Upper lobe of right lung (tissue), 1 donor: ENCODE measurements around the gene MRTFB. TPM values are rescaled to one million over a fixed set of nuclear protein-coding genes. Genes with fewer than 3 reads are reported as not detected.

ENCODE experiments used
- ATAC-seq: fragments of 200-7000 bp; cut with Tn5 transposase; one replicate; pipeline ENCODE4 v1.9.1; 2020; ENCODE audit warnings: mild to moderate bottlenecking, moderate library complexity
- DNase-seq: peaks from one replicate; pipeline ENCODE4 v3.0.0-alpha.2; 2020
- H3K27ac ChIP-seq: fragments of 200-600 bp; one replicate; pipeline ENCODE4 v1.8.0; 2022
- H3K27me3 ChIP-seq: fragments of 200-600 bp; one replicate; pipeline ENCODE4 v1.8.0; 2022; ENCODE audit warnings: mild to moderate bottlenecking
- H3K36me3 ChIP-seq: fragments of 200-600 bp; one replicate; pipeline ENCODE4 v1.8.0; 2022
- H3K4me1 ChIP-seq: fragments of 200-600 bp; one replicate; pipeline ENCODE4 v1.8.0; 2022
- H3K4me3 ChIP-seq: fragments of 200-600 bp; one replicate; pipeline ENCODE4 v1.8.0; 2022; ENCODE audit warnings: mild to moderate bottlenecking
- H3K9me3 ChIP-seq: fragments of 200-600 bp; one replicate; pipeline ENCODE4 v1.8.0; 2022
- intact Hi-C: fragments of 100-400 bp; cut with DNase I; formaldehyde crosslinking; loops from one replicate; pipeline ENCODE4 v1.11.0; 2022
- total RNA-seq: library from RNA; stranded (reverse); fragmentation: NEBNext Ultra II Directional; extraction: Animal tissue kit (Norgen Biotek cat#: 25700); gene quantifications from one replicate; pipeline ENCODE4 v1.2.1, GENCODE V29; 2021
- TF ChIP-seq, protein P1 (sequence below): fragments of 200-600 bp; IDR thresholded peaks from one replicate; pipeline ENCODE4 v1.8.0; 2022; ENCODE audit warnings: antibody characterized with exemption
- donor health status: DM: no; HTN: yes; CAD: no; lungs with severe emphysema.

The MRTFB gene
- total RNA-seq, 1 donor from 2014 or later: 54.7 TPM

DNA sequence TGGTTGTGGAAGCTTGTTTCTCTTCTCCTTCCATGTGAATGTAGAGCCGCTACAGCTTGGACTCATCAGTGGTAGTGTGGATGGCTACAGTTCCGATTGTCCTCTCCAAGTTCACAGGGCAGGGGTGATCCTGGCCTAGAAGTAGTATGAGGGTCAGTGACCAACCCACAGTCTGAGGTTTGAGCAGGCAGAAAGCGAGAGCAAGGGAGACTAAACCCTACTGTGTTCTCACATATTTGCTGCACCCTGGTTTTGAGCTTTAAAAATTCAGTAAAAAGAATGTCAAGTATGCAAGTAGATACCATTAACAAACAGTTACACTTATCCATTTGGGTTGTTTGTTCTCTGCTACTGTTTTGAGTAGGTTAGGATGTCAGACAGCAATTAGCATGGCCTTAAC is 148.9 kb downstream of the MRTFB start:
- Histone ChIP-seq H3K27ac (peak overlapping the region; percentile 32), H3K27me3 (no peaks in the 10 kb centered on the region), H3K9me3 (no peaks in the 10 kb centered on the region), H3K4me3 (no peak overlapping the region), H3K4me1 (no peaks in the 10 kb centered on the region), H3K36me3 (peaks cover 69% of the 10 kb centered on the region)
- TF ChIP-seq, protein P1, sequence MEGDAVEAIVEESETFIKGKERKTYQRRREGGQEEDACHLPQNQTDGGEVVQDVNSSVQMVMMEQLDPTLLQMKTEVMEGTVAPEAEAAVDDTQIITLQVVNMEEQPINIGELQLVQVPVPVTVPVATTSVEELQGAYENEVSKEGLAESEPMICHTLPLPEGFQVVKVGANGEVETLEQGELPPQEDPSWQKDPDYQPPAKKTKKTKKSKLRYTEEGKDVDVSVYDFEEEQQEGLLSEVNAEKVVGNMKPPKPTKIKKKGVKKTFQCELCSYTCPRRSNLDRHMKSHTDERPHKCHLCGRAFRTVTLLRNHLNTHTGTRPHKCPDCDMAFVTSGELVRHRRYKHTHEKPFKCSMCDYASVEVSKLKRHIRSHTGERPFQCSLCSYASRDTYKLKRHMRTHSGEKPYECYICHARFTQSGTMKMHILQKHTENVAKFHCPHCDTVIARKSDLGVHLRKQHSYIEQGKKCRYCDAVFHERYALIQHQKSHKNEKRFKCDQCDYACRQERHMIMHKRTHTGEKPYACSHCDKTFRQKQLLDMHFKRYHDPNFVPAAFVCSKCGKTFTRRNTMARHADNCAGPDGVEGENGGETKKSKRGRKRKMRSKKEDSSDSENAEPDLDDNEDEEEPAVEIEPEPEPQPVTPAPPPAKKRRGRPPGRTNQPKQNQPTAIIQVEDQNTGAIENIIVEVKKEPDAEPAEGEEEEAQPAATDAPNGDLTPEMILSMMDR: no peak
- ATAC-seq (peak; percentile 53), DNase-seq (no peak)
- intact Hi-C loops: no loop called here

DNA sequence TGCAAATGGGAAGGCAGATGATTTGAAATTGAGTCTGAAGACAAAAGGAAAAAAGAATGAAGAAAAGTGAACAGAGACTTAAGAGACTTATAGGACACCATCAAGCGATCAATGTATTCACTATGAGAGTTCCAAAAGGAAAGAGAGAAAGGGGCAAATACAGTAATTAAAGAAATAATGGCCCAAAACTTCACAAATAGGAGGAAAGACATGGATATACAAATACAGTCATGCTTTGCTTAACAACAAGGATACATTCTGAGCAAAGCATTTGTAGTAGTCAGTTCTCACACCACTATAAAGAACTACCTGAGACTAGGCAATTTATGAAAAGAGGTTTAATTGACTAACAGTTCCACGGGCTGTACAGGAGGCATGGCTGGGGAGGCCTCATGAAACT is 152.5 kb downstream of the MRTFB start:
- Histone ChIP-seq H3K9me3 (no peaks in the 10 kb centered on the region), H3K36me3 (peaks cover 46% of the 10 kb centered on the region), H3K4me1 (no peaks in the 10 kb centered on the region), H3K4me3 (no peak overlapping the region), H3K27me3 (no peaks in the 10 kb centered on the region), H3K27ac (no peak overlapping the region)
- no peak for ATAC-seq
- TF ChIP-seq, protein P1: no peak
- DNase-seq: no peak
- intact Hi-C loops: no loop called here

DNA sequence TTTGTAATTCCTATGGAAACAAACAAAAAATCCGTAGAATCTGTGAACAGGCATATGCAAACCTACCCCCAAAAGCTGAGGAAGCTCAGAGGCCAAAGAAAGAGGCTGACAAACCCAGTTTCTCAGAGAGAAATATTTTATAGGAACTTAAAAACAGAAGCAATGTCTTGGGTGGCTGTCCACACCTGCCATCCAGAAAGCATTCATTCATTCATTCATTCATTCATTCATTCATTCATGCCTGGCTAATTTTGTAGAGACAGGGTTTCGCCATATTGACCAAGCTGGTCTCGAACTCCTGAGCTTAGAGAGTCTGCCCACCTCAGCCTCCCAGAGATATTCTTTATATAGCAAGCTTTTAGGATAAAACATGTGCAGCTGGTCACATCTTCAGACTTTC is 154.3 kb downstream of the MRTFB start:
- intact Hi-C loops: no loop called here
- TF ChIP-seq, protein P1: no peak
- DNase-seq (no peak), ATAC-seq (no peak)
- Histone ChIP-seq H3K27me3 (no peaks in the 10 kb centered on the region), H3K4me3 (no peak overlapping the region), H3K4me1 (no peaks in the 10 kb centered on the region), H3K9me3 (no peaks in the 10 kb centered on the region), H3K27ac (no peak overlapping the region), H3K36me3 (peaks cover 32% of the 10 kb centered on the region)

DNA sequence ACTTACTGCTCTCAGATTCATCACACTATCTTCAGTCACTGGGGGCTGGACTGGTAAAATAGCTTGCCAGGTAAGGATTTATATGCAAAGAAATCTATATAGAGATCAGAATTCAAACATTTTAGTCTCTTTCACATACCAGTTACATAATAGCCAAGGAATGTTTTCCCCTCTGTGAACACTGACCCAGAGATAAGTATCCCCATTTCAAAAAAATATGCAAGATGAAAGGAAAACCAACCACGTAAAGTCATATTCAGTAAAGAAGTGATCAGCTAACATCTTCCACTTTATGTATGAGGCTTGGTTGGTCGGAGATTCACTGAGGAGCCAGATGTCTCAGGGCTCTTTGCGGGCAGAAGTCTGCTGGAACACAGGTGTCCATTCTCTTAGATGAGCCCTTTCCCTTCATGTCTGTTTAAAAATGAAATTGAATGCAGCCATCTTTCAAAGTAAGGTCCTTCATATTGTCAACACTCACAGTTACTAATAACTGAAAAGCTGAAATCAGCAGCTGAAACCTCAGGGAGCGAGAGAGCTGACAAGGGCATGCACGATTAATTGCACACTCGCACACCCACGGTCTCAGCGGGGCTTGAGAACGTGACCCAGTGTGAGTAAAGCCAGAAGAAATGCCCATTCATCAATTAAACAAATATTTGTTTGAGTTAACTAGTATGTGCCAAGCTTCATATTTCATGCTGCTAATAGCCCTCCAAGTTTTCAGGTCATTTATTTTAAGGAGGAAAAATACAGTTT is 161.2 kb downstream of the MRTFB start:
- TF ChIP-seq, protein P1: no peak
- intact Hi-C loops: no loop called here
- Histone ChIP-seq H3K4me1 (peaks cover 17% of the 10 kb centered on the region), H3K9me3 (no peaks in the 10 kb centered on the region), H3K36me3 (peaks cover 25% of the 10 kb centered on the region), H3K4me3 (no peak overlapping the region), H3K27ac (no peak overlapping the region), H3K27me3 (no peaks in the 10 kb centered on the region)
- ATAC-seq: no peak
- no peak for DNase-seq

DNA sequence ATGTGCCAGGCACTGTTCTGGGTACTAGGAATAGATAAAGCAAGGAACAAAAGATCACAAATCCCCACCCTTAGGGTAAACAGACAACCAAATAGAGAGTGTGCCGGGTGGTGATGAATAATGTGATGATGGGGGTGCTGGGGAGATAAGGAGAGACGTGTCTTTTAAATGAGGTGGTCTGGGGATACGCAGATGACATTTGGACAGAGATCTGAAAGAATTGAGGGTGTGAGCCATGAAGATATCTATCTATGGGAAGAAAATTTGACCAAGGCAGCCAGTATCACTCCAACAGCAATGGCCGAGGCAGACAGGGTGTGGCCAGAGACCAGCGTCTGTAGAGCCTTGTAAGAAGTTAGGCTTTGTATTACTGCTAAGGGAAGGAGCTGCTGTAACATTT is 165.3 kb downstream of the MRTFB start:
- intact Hi-C loops: no loop called here
- TF ChIP-seq, protein P1: no peak
- peaks cover 61% of the 10 kb centered on the region for H3K36me3 ChIP-seq

More for the DNA sequence above, 165.3 kb downstream of the MRTFB start:
- H3K27me3 ChIP-seq: no peaks in the 10 kb centered on the region
- ATAC-seq: no peak
- no peak for DNase-seq
- H3K27ac ChIP-seq: no peak overlapping the region
- no peaks in the 10 kb centered on the region for H3K9me3 ChIP-seq
- peaks cover 17% of the 10 kb centered on the region for H3K4me1 ChIP-seq
- no peak overlapping the region for H3K4me3 ChIP-seq
